OCI-LY1 (cell line): Measurements from ENCODE around the gene IQCF2.
"Not testable (repeated sequence)": the region's sequence is repeated elsewhere in the genome, so short reads cannot be mapped to it uniquely, and the experiment has no call there.

Source experiments
- CTCF ChIP-seq: fragments of 200-600 bp; sonication (generic), shearing (Covaris generic); IDR thresholded peaks from 2 replicates; pipeline ENCODE4 v1.5.1; 2017; ENCODE audit warnings: mild to moderate bottlenecking, antibody characterized with exemption, low read length, moderate library complexity, mixed read lengths
- EZH2 ChIP-seq: fragments of 200-600 bp; sonication (generic), shearing (Covaris generic); IDR thresholded peaks from 2 replicates; pipeline ENCODE4 v1.8.0; 2017; ENCODE audit warnings: borderline replicate concordance, mixed run types, mild to moderate bottlenecking, antibody characterized with exemption, low read length, moderate library complexity, mixed read lengths

GRCh38 chr3:51902361-51902760, 40.9 kb downstream of the IQCF2 start:
- TF ChIP-seq CTCF, EZH2: not testable (repeated sequence)
